ENCODE data around the gene NAA50.
A peak's percentile ranks its signal among the peaks of the same experiment; 100 is the strongest.

NAA50 gene

GRCh38 chr3:113741086-113741485 is 5.0 kb downstream of the NAA50 start:
- DNase-seq, result no peak

DNA sequence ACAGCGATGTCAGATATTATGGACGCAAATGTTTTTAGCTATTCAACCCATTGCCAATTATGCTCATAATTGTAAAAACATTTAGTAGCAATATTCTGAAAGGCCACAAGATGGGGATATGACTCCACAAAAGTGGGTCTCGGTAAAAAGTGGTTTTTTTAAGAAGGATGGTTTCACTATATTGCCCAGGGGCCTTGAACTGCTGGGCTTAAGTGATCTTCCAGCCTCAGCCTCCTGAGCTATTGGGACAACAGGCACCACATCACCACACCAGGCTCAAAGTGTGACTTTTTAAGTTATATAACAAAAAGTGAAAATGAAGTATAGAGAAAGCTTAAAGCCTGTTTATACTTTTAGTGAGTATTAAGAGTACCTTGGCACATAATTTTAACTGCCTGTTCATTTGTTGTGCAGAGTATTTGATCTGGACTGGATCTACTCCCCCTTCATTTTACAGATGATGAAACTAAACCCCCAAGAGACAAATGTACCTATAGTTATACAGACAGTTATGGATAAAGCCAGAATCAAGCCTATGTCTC is 9.4 kb downstream of the NAA50 start:
- DNase-seq, result no peak

DNA sequence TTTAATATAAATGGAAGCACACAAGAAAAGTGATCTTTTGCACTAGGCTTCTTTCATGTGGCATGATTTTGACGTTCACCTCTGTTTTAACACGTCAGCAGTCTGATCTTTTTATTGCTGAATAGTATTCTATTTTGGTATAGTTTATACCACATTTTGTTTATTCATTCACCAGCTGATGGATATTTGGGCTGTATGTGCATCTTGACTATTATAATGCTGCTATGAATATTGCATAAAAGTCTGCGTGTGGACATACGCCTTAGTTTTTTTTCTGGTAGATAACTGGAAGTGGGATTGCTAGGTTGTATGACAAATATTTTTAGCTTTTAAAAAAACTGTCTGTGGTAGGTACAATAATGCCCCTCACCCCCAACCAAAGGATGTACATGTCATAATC is 14.4 kb downstream of the NAA50 start:
- DNase-seq, result no peak

DNA sequence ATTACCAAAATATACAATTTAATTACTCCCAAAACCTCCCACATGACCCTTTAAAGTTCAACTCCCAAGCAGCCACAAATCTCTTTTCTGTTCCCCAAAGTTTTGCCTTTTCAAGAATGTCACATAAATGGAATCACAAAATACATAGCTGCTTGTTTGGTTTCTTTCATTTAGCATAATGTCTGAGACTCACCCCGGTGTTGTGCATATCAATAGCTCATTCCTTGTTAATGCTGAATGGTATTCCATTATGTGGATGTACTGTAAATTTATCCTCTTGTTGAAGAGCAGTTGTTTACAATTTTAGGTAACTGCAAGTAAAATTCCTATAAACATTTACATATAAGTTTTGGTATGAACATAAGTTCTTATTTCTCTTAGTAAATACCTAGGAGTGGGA is 15.5 kb downstream of the NAA50 start:
- no peak for DNase-seq

GRCh38 chr3:113728661-113729060 is 17.4 kb downstream of the NAA50 start:
- DNase-seq, result no peak

- DNase-seq, result no peak
Observed at GRCh38 chr3:113721636-113722035, 24.4 kb downstream of the NAA50 start.

DNA sequence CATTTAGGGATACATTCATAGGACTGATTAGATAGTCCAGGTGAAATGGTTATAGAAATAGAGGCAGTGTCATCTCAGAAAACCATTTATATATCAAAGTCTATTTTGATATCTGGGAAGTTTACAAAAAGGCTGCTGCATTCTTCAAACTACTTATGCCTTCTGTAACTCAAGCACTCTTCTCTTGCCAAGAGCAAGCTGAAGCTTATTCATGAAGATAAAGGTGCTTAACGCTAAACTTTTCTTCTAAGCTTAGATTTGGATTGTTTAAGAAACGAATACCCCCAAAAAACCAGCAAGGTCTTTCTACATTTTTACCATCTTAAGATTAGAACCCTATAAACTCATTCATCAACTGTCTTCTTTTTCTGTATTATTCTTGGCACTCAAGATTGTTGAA is 26.3 kb downstream of the NAA50 start:
- DNase-seq, result no peak

DNA sequence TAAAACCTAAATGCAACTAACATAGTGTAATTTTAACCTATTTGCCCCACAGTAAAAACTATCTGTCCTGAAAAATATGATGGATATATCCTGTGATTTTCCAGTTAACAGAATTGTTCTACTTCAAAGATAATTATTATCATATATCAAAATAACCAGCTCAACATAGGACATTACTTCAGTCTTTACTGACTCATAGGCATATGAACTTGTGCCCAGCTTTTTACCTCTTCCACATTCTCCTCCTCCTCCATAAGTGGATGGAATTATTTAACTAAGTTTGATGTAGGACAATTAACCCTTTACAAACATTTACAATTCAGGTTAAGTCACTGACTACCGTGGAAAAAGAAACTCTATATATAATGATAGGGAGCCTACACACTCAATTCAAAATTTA is 26.8 kb downstream of the NAA50 start:
- DNase-seq, result no peak

DNA sequence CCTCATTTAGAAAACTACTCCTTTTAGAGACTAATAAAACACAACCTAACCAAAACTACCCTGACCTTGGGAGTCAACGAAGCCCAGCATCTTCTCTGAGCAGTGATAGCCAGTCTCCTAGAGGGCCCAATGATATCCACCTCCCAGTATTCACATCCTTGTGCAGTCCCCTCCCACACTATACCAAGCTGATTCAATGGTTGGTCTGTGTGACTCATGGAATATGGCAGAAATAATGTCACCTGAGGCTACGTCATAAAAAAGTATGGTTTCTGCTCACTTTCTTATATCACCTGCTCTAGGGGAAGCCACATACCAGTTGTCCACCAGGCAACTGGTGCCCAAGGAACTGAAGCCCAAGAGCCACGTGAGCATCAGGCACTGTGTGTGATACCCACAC is 28.2 kb downstream of the NAA50 start:
- no peak for DNase-seq

DNA sequence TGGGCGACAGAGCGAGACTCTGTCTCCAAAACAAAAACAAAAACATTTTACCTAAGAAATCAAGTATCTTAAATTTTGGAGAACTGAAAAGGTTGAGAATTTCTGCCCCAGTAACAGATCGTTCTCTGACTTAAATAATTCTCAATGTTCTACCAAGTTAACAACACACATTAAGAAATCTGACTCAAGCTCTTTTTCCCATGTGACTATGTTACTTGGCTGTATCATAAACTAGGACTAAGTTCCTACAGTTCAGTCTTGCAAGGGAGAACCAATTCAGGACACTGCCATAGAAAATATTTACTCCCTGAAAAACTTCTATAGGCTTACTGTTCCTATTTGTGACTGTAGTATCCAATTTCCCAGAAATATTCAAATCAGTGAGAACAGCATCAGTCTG is 28.7 kb downstream of the NAA50 start:
- DNase-seq, result no peak

GRCh38 chr3:113714702-113715101 is 31.3 kb downstream of the NAA50 start:
- DNase-seq, result no peak

DNA sequence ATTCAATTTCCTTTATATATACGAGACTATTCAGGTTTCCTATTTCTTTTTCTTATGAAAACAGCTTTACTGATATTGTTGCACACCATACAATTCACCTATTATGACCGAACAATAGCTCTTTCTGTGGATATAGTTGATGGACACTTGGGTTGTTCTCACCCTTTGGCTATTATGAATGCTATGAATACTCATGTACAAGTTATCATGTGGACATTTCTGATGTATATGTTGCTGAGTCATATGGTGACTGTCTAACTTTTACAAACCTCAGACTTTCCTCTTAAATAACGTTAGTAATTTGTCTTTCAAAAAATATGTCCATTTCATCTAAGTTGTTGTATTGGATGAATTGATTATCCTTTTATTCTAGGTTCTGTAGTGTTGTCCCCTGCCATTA is 33.9 kb downstream of the NAA50 start:
- DNase-seq, result no peak

DNA sequence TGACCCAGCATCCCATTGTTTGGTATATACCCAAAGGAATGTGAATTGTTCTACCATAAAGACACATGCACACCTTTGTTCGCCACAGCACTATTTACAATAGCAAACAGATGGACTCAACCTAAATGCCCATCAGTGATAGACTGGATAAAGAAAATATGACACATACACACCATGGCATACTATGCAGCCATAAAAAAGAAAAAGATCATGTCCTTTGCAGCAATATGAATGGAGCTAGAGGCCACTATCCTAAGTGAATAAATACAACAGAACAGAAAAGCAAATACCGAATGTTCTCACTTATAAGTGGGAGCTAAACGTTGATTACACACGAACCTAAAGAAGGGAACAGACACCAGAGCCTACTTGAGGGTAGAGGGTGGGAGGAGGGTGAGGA is 38.2 kb downstream of the NAA50 start:
- no peak for DNase-seq

DNA sequence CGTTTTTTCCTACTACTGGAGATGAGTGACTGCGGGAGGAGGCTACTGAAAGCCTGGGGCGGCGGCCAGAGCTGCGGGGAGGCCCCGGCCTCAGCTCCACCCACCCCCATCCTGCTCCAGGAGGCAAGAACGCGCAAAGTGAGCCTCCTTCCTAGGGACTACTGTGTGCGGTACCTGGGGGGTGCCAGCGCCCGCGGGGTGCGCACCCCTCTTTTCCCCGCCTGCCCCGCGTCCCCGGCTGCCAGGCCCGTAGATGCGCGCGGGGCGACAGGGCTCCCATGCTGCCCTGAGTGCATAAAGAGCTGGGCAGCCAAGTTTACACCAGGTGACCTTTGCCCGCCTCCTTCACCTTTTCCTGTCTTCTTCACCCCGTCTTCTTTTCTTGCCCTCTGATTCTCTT is 47.1 kb downstream of the NAA50 start:
- DNase-seq, result no peak

GRCh38 chr3:113698213-113698742 is 47.8 kb downstream of the NAA50 start:
- no peak for DNase-seq

DNA sequence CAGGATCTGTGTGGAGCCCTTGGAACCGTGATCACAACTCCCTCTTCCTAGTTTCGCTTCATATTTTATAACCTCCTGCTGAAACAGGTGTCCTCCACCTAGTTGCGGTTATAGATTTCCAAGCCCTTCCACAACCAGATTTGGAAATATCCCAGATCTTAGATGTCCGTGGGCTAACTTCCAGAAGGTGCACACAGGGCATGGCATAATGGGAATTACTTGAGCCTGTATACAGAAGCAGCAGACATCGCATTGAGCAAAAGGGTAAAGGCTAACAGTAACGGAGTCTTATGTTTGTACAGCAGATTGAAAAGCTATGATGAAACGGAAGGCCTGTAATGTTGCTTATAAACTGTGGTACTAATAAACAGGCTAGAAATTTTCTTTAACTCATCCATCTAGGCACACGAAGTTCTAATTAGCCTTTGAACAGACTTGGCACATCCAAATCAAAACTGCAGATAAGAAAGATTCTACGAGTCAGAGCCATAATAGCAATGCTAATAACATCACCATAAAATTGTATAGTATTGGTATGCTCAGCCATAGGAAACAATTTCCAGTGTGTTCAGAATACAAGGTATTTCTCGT is 48.5 kb downstream of the NAA50 start:
- DNase-seq, result no peak

DNA sequence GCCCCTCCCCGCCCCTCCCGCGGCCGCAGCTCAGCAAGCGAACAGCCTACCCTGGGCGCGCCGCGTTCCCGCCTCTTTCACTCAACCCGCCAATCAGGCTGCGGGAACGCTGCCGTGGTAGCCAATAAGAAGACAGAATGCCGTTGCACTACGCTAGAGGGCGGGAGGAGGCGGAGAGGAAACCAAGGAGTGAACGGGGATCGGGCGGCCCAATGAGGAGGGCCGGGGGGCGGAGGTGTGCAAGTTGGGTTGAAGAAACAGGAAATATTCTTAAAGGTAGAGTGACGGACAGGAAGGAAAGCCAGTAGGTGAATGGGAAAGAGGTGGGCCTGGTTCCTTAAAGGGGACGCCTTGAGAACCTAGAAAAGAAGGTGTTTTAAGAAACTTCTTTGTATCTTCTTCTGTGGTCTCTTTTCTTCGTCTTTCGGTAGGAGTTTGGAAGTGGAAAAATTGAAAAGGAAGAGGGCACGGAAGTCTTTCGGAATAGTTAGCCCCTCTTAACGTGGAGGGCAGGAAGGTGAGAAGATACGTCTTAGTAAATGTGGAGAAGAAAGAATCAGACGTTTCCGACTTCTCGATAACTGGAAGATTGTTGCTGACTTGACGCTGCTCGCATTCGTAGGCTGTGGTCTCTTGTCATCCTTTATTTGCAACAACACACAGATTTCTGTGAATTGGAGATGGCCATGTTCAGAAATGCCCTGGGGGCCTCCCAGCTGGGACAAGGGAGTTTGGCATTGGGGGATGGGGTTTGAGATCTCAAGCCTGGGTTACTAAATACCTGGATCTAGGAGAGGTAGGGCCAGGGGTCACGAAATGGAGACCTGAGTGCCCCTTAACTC is 49.2 kb downstream of the NAA50 start:
- DNase-seq, result peak; percentile 97

- peak; percentile 89 for DNase-seq
Observed at GRCh38 chr3:113695786-113696645, 50.0 kb downstream of the NAA50 start, which contains the start of gene USF3. USF3 (minus strand) TSS chr3:113696642; CDS start chr3:113674878, 21,764 bp downstream.

DNA sequence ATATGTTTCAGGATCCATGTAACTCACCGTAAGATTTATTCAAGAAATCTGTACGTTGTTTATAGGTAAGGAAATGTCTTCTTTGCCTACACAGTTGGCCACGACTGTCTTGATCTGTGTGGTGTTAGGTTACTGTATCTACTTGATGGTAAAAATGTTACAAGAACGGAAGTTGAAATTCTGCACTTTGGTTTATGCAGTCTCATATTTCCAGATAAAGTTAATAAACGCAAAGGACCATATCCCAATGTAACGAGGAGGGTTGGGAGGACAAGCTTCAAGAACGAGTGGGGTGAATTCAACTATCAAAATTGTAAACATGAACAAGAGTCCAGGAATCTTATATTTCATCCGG is 50.6 kb downstream of the NAA50 start:
- no peak for DNase-seq

- DNase-seq, result no peak
Observed at GRCh38 chr3:113690482-113690881, 55.6 kb downstream of the NAA50 start.

GRCh38 chr3:113685956-113686721 is 59.9 kb downstream of the NAA50 start:
- no peak for DNase-seq

DNA sequence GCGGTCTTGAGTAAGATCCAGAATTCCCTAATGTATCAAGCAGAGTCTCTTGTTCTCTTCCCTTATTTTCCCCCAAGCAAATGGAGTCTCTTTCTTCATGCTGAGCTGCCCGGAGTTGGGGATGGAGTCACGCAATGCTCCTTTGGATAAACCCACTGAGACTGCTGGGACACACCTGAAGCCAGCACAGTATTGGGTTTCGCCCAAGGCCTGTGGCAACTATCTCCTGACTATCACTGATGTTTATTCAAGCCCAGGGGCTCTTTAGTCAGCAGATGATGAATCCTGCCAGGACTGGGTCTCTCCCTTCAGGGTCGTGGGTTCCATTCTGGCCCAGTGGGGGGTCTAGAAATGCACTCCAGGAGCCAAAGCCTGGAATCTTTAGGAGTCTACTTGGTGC is 60.9 kb downstream of the NAA50 start:
- no peak for DNase-seq

All from activated CD8-positive, alpha-beta memory T cell treated with anti-CD3 and anti-CD28 coated beads, Interleukin-2, amount 50 U/mL, for 48 hours (primary cell).